RWPE2 (cell line): Measurements from ENCODE around the gene SIRT2.
"Not testable (repeated sequence)": the region's sequence is repeated elsewhere in the genome, so short reads cannot be mapped to it uniquely, and the experiment has no call there.

ENCODE experiments used
- ATAC-seq: fragments of 200-7000 bp; cut with Tn5 transposase; 3 replicates; pipeline ENCODE4 v1.9.1; 2021; ENCODE audit warnings: low read depth
- DNase-seq: peaks from one replicate; pipeline ENCODE4 v3.0.0-alpha.2; 2020; ENCODE audit warnings: low spot score
- H3K27ac ChIP-seq: fragments of 450-650 bp; 2 replicates; pipeline ENCODE4 v1.5.1; 2017; ENCODE audit warnings: mild to moderate bottlenecking; ENCODE audit not compliant: poor library complexity, severe bottlenecking
- H3K27me3 ChIP-seq: fragments of 250-450 bp; sonication (Bioruptor Pico); 2 replicates; pipeline ENCODE4 v1.5.1; 2021; ENCODE audit warnings: mild to moderate bottlenecking, moderate library complexity; ENCODE audit not compliant: insufficient read depth, poor library complexity, severe bottlenecking
- H3K36me3 ChIP-seq: fragments of 250-450 bp; sonication (Bioruptor Pico); 2 replicates; pipeline ENCODE4 v1.5.1; 2020; ENCODE audit warnings: low read depth, mild to moderate bottlenecking, moderate library complexity
- H3K4me1 ChIP-seq: fragments of 250-450 bp; sonication (Bioruptor Pico); 2 replicates; pipeline ENCODE4 v1.5.1; 2021; ENCODE audit warnings: mild to moderate bottlenecking, moderate library complexity; ENCODE audit not compliant: insufficient read depth, poor library complexity, severe bottlenecking
- H3K4me3 ChIP-seq: fragments of 250-450 bp; sonication (Bioruptor Pico); 2 replicates; pipeline ENCODE4 v1.5.1; 2021; ENCODE audit warnings: mild to moderate bottlenecking, moderate library complexity; ENCODE audit not compliant: severe bottlenecking
- H3K9me3 ChIP-seq: fragments of 250-450 bp; sonication (Bioruptor Pico); 2 replicates; pipeline ENCODE4 v1.5.1; 2021; ENCODE audit warnings: mild to moderate bottlenecking, moderate library complexity; ENCODE audit not compliant: severe bottlenecking
- TF ChIP-seq, protein P1 (sequence below): fragments of 450-650 bp; IDR thresholded peaks from one replicate; pipeline ENCODE4 v1.5.1; 2017; ENCODE audit warnings: mild to moderate bottlenecking, moderate library complexity; ENCODE audit not compliant: poor library complexity, severe bottlenecking

Gene SIRT2

DNA sequence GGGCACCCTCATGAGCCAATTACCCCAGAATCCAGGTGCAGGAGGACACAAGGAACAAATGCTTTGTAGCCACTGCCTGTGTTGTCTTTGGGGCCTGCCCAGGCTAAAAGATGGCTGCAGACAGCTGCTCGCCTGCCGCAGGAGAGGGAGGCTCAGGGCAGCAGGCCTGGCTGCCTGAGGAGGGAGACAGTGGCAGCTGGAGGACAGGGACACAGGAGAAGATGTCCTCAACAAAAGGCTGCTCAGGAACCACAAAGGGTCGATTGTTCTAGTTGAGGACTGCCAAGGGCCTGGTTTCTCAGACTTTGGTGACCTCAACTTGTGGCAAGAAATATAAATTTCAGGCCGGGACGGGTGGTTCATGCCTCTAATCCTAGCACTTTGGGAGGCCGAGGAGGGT lies 7.6 kb downstream of the SIRT2 start:
- H3K27ac ChIP-seq, result no peak overlapping the region
- TF ChIP-seq, protein P1, sequence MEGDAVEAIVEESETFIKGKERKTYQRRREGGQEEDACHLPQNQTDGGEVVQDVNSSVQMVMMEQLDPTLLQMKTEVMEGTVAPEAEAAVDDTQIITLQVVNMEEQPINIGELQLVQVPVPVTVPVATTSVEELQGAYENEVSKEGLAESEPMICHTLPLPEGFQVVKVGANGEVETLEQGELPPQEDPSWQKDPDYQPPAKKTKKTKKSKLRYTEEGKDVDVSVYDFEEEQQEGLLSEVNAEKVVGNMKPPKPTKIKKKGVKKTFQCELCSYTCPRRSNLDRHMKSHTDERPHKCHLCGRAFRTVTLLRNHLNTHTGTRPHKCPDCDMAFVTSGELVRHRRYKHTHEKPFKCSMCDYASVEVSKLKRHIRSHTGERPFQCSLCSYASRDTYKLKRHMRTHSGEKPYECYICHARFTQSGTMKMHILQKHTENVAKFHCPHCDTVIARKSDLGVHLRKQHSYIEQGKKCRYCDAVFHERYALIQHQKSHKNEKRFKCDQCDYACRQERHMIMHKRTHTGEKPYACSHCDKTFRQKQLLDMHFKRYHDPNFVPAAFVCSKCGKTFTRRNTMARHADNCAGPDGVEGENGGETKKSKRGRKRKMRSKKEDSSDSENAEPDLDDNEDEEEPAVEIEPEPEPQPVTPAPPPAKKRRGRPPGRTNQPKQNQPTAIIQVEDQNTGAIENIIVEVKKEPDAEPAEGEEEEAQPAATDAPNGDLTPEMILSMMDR, result no peak
- ATAC-seq, result no peak
- no peaks in the 10 kb centered on the region for H3K27me3 ChIP-seq
- no peak overlapping the region for H3K4me3 ChIP-seq
- H3K4me1 ChIP-seq, result no peaks in the 10 kb centered on the region
- H3K36me3 ChIP-seq, result no peaks in the 10 kb centered on the region
- H3K9me3 ChIP-seq, result no peaks in the 10 kb centered on the region
- no peak for DNase-seq

DNA sequence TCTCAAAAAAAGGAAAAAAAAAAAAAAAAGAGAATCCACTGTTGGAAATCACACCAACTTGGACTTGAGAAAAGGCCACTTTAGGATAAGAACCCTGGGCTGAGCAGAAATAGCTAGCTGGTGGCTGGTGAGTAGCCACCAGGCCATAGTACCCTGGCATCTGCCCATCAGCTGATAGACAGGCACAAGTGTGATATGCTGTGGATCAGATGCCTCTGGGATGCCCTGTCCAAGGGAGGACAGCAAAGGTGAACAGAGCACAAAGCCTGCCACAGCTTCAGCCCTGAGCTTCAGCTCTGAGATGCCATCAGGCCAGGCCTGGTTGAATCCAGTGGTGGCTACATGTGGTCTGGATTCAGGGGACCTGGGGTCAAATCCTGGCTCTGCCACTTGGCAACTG lies 8.7 kb downstream of the SIRT2 start:
- Histone ChIP-seq H3K4me1 (no peaks in the 10 kb centered on the region), H3K36me3 (no peaks in the 10 kb centered on the region), H3K4me3 (no peak overlapping the region), H3K27ac (no peak overlapping the region), H3K9me3 (no peaks in the 10 kb centered on the region), H3K27me3 (no peaks in the 10 kb centered on the region)
- TF ChIP-seq, protein P1, result no peak
- no peak for DNase-seq
- ATAC-seq, result no peak

DNA sequence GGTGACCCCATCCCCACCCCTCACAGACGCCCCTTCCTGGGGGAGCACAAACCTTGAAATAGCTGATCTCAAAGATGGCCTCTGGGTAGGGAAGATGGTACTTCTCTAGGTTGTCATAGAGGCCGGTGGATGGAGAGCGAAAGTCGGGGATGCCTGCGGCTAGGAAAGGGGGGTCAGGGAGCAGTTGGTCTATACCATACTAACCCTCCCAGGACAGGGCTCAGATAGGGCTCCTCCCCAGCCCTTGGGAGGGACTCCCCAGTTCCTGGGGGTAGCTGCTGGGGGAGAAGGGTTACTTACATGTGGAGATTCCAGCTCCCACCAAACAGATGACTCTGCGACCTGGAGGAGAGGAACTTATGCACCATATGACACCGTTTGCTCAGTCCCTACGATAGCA lies 9.6 kb downstream of the SIRT2 start:
- no peak for ATAC-seq

GRCh38 chr19:38888876-38889275 lies 10.5 kb downstream of the SIRT2 start:
- no peak for ATAC-seq
- no peak overlapping the region for H3K27ac ChIP-seq
- no peak for DNase-seq
- no peaks in the 10 kb centered on the region for H3K27me3 ChIP-seq
- H3K4me3 ChIP-seq, result no peak overlapping the region
- TF ChIP-seq, protein P1, result no peak
- H3K4me1 ChIP-seq, result no peaks in the 10 kb centered on the region
- H3K9me3 ChIP-seq, result no peaks in the 10 kb centered on the region
- no peaks in the 10 kb centered on the region for H3K36me3 ChIP-seq

More for the DNA sequence above, 9.6 kb downstream of the SIRT2 start:
- no peak overlapping the region for H3K27ac ChIP-seq
- no peak for DNase-seq
- H3K4me1 ChIP-seq, result no peaks in the 10 kb centered on the region
- TF ChIP-seq, protein P1, result no peak
- H3K27me3 ChIP-seq, result no peaks in the 10 kb centered on the region
- H3K4me3 ChIP-seq, result no peak overlapping the region
- H3K36me3 ChIP-seq, result no peaks in the 10 kb centered on the region
- no peaks in the 10 kb centered on the region for H3K9me3 ChIP-seq

GRCh38 chr19:38884691-38885090 lies 14.7 kb downstream of the SIRT2 start:
- not testable (repeated sequence) for ATAC-seq, H3K4me3 ChIP-seq, H3K9me3 ChIP-seq, DNase-seq, H3K4me1 ChIP-seq, H3K36me3 ChIP-seq, H3K27ac ChIP-seq, H3K27me3 ChIP-seq
